T-helper 2 cell treated with Interferon-gamma antibody and Interleukin-4, amounts not matched to agents 5 μg/mL and 100 μg/mL, for 36 hours (primary cell): ENCODE data around the gene ZSCAN29.
"Not testable (repeated sequence)": the region's sequence is repeated elsewhere in the genome, so short reads cannot be mapped to it uniquely, and the experiment has no call there.

Source experiments
- DNase-seq: peaks from one replicate; pipeline ENCODE4 v3.0.0; 2021; ENCODE audit warnings: low spot score
- H3K27ac Mint-ChIP-seq: one replicate; pipeline ENCODE4 v1.8.0; 2021; ENCODE audit warnings: mild to moderate bottlenecking, mixed read lengths
- H3K27me3 Mint-ChIP-seq: one replicate; pipeline ENCODE4 v1.8.0; 2021; ENCODE audit warnings: low read depth, mixed read lengths
- H3K36me3 Mint-ChIP-seq: one replicate; pipeline ENCODE4 v1.8.0; 2021; ENCODE audit warnings: low read depth, mixed read lengths
- H3K4me1 Mint-ChIP-seq: one replicate; pipeline ENCODE4 v1.8.0; 2021; ENCODE audit warnings: low read depth, mixed read lengths
- H3K4me3 Mint-ChIP-seq: one replicate; pipeline ENCODE4 v1.8.0; 2022; ENCODE audit warnings: mild to moderate bottlenecking, moderate library complexity, mixed read lengths
- H3K9me3 Mint-ChIP-seq: one replicate; pipeline ENCODE4 v1.8.0; 2021; ENCODE audit warnings: mixed read lengths

The ZSCAN29 gene

DNA sequence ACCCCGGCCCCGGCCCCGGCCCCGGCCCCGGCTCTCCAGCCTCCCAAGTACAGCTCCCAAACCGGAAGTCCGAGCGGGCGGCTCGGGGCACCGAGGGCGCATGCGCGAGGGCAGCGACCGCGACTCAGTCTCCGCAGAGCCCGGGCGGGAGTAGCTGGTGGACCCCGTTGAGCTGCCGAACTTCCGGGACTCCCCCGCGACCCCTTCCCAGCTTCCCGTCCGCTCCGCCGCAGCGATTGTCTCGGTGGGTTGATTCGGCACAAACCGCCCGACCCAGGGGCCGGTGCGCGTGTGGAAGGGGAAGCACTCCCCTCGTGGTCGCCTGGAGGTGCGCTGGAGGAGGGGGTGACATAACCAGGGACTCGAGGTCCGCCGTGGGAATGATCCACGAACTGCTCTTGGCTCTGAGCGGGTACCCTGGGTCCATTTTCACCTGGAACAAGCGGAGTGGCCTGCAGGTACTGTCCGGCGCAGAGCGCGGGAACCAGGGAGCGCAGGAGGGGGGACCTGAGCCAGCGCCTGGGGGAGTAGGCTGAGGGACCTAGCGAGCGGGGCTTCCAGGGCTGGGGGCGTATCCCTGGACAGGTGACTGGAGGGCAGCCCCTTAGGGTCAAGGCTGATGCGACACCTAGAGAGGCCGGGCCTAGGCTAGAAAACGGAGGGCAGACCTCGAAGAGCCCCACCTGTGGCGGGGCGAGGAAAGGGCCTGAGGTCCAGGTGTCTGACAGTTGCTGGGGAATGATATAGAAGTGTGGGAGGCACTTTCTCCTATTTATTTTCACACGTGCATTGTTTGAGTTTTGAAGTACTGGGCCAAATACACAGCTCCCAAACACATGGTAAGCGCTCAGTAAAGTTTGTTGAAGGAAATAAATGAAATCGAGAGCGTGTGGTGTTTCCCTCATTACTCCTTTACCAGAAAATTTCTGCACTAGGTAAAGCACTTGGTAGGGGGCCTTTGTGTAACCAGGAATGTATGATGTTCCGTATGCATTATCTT lies at the start of gene ZSCAN29, which contains the start of gene TUBGCP4:
ZSCAN29 (minus strand) TSS at position 69 of the 1,000 bp plus-strand sequence. CDS start 1,130 bp downstream, outside the sequence.
TUBGCP4 (plus strand) TSS at position 127 of the 1,000 bp plus-strand sequence; CDS start at position 381, 254 bp downstream.
- H3K27me3 Mint-ChIP-seq: no peaks in the 10 kb centered on the region
- peak within 1 kb of the TSS; percentile 82 for H3K27ac Mint-ChIP-seq
- peaks cover 41% of the 10 kb centered on the region for H3K36me3 Mint-ChIP-seq
- peak within 1 kb of the TSS; percentile 92 for H3K4me3 Mint-ChIP-seq
- H3K4me1 Mint-ChIP-seq: peaks cover 47% of the 10 kb centered on the region
- peaks cover 23% of the 10 kb centered on the region for H3K9me3 Mint-ChIP-seq
- peak; percentile 85 for DNase-seq

DNA sequence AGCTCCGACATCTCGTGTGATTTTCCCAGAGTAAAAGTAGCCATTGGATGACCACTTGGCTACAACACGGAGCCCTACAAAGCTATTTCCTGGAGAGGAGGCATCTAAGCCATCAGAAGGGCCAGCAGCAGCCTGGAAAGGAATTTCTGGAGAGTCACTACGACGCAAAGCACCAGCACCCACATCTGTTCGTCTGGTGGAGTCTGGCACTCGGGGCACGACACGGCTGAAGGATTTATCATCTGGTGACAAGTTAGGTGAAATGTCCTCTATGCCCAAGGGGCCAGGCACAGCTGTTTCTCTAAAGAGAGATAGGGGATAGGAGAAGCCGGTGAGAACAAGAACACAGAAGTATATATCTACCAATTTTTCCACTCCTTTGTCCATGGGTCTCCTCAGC lies 49.6 kb upstream of the ZSCAN29 start:
- Mint-ChIP-seq H3K4me1 (peaks cover 5% of the 10 kb centered on the region), H3K4me3 (no peak overlapping the region), H3K27ac (no peak overlapping the region), H3K27me3 (no peaks in the 10 kb centered on the region), H3K36me3 (peaks cover 24% of the 10 kb centered on the region), H3K9me3 (no peaks in the 10 kb centered on the region)
- DNase-seq: no peak

DNA sequence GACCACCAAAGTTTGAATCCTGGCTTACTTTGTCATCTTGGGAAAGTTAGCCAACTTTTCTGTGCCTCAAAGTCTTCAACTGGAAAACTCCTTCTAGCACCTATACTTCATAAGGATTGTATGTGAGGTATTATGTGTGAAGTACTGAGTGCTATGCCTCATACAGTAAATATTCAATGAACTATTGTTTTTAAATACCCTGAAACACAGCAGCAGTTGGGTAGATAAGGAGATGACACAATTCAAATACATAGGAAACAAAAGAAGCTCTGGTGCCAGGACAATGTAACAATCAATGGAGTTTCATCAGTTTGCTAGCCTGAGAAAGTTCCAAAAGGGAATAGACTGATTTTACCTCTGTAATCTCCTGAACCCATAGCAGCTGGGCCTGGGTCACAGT lies 43.4 kb upstream of the ZSCAN29 start:
- no peaks in the 10 kb centered on the region for H3K4me1 Mint-ChIP-seq
- H3K36me3 Mint-ChIP-seq: peaks cover 33% of the 10 kb centered on the region
- no peaks in the 10 kb centered on the region for H3K27me3 Mint-ChIP-seq
- no peak overlapping the region for H3K4me3 Mint-ChIP-seq
- H3K9me3 Mint-ChIP-seq: no peaks in the 10 kb centered on the region
- no peak overlapping the region for H3K27ac Mint-ChIP-seq
- no peak for DNase-seq

DNA sequence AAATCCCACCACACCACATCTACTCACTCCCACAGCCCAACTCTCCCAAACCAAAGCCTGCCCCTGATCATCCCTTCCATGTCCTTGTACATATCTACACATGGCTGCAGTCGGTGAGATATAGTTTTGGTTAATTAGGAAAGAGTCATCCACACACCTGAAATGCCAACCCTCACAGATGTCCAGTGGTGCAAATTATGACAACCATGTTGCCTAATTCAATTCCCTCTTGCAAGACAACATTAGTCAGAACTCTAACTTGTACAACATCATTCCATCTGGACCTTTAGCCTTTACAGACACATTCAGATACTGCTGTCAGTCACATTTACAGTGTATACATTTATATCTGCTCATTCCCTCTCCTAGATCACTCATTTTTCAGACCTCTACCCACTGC lies 41.3 kb upstream of the ZSCAN29 start:
- Mint-ChIP-seq H3K4me1 (no peaks in the 10 kb centered on the region), H3K36me3 (peaks cover 45% of the 10 kb centered on the region), H3K9me3 (no peaks in the 10 kb centered on the region), H3K27me3 (no peaks in the 10 kb centered on the region), H3K27ac (no peak overlapping the region), H3K4me3 (no peak overlapping the region)
- DNase-seq: no peak

DNA sequence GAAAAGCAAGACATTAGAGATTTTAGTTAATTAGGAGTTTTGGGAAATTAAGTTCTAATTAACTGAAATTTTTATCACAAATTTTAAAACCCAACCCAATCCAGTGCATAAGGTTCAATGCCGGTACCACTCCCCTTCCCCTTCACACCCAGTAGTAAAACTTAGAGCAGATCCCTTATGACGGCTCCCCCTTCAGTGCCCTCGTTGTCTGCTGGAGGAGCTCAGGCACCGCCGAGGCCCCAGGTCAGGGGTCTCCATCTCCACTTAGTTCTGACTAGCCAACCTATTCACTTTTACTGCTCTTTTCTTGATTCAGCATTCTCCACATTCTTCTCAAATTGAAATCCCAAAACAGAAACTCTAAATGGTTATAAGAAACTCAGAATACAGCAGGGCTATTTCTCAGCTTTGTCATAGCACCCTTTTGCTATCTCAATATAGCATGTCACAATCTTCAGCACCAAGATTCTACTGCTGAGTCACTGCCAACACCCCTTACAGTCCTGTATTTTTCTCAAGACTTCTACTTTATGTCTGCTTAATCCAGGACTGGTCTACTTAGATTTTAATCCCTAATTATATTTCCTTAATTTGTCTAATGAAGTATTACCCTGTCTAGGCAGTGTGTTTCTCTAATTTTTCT lies 39.9 kb upstream of the ZSCAN29 start:
- Mint-ChIP-seq H3K4me1 (no peaks in the 10 kb centered on the region), H3K36me3 (peaks cover 50% of the 10 kb centered on the region), H3K27ac (no peak overlapping the region), H3K9me3 (no peaks in the 10 kb centered on the region), H3K4me3 (no peak overlapping the region), H3K27me3 (no peaks in the 10 kb centered on the region)
- DNase-seq: no peak

DNA sequence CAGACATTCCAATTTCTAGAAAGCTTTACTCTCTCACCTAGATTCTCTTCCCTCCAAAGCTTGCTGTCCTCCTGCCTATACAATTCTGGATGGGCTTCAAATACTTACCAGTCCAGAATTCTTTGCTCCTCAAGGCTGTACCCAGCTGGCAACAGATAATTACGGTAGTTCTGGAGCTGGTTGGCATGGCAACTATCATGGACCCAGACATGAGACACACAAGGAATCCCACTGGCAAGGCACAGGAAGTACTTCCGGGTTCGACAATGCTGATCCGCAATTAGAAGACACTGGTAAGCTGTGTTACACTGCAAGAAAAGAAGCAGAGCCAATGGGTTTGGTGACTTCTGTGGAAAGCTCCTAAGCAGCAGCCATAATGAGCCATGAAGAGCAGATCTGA lies 37.9 kb upstream of the ZSCAN29 start:
- Mint-ChIP-seq H3K27ac (no peak overlapping the region), H3K4me1 (peaks cover 3% of the 10 kb centered on the region), H3K27me3 (no peaks in the 10 kb centered on the region), H3K36me3 (peaks cover 57% of the 10 kb centered on the region), H3K4me3 (no peak overlapping the region), H3K9me3 (no peaks in the 10 kb centered on the region)
- DNase-seq: no peak

DNA sequence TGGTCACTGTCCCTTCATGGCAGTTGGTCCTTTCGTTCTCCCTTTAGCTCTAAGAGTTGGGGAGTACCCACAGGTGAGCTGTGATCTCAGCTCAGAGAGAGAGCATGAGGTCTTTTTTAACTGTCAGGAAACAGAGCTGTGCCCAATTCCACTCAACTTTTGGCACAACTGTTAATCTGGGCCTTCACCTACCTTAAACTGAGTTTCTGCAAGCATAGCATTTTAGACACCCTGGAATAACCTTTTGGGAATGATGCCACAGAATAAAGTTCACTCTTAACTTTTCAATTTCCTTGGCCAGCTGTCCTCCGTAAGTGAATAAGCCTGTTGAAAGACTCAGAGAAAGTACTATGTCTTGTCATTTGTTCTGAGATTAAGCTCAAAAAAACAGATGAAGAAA lies 36.0 kb upstream of the ZSCAN29 start:
- Mint-ChIP-seq H3K9me3 (no peaks in the 10 kb centered on the region), H3K27ac (no peak overlapping the region), H3K4me1 (peaks cover 9% of the 10 kb centered on the region), H3K27me3 (no peaks in the 10 kb centered on the region), H3K4me3 (no peak overlapping the region), H3K36me3 (peaks cover 59% of the 10 kb centered on the region)
- no peak for DNase-seq

DNA sequence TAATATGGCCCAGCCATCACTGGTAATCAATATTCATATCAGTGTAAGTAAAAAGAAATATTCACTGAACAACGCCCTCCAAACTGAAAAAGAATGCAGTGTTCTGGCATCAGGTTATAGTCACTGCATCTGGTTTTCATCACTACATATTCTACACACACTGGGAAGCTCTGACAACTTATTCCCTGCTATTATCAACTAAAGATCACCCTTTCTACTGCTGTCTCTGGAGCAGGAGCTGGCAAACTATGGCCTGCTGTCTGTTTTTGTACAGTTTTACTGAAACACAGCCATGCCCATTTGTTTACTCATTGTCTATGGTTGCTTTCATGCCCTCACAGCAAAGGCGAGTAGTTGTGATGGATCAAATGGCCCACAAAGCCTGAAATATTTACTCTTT lies 35.3 kb upstream of the ZSCAN29 start:
- H3K4me1 Mint-ChIP-seq: peaks cover 9% of the 10 kb centered on the region
- H3K4me3 Mint-ChIP-seq: no peak overlapping the region
- peaks cover 65% of the 10 kb centered on the region for H3K36me3 Mint-ChIP-seq
- H3K9me3 Mint-ChIP-seq: no peaks in the 10 kb centered on the region
- H3K27ac Mint-ChIP-seq: no peak overlapping the region
- no peak for DNase-seq
- no peaks in the 10 kb centered on the region for H3K27me3 Mint-ChIP-seq

DNA sequence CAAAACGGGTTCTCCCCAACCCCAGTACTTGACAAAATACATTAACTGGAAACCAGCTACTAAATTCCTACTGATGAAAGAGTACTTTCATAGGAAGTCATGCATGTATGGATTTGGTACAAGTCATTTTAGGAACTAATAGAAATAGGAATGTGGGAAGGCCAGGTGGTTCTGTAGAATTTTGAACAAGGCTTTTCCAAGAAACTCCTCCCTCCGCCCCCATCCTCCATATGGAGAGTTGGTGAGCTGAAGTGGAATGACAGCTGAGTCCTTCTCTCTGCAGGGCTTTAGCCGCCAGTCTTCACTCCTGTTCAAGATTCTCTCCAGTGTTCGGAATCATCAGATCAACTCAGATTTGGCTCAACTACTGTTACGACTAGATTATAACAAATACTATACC lies 33.3 kb upstream of the ZSCAN29 start:
- H3K27ac Mint-ChIP-seq: peak overlapping the region; percentile 58
- H3K9me3 Mint-ChIP-seq: no peaks in the 10 kb centered on the region
- DNase-seq: no peak
- no peak overlapping the region for H3K4me3 Mint-ChIP-seq
- H3K27me3 Mint-ChIP-seq: no peaks in the 10 kb centered on the region
- peaks cover 9% of the 10 kb centered on the region for H3K4me1 Mint-ChIP-seq
- peaks cover 62% of the 10 kb centered on the region for H3K36me3 Mint-ChIP-seq

DNA sequence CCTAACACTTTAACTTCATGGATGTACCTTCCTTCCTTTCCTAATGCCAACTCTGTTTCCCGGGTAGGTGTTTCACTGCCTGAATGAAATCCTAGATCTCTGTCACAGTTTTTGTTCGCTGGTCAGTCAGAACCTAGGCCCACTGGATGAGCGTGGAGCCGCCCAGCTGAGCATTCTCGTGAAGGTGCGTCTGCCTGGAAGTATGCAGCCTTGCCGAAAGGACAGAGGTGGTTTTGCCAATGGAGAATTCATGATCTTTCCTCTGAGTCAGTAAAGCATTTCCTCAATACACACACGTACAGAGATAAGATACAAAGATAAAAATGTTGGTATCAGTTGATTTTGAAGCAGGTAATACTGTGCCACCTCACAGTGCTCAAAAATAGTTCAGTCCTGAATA lies 32.8 kb upstream of the ZSCAN29 start:
- Mint-ChIP-seq H3K4me1 (peaks cover 9% of the 10 kb centered on the region), H3K9me3 (no peaks in the 10 kb centered on the region), H3K4me3 (no peak overlapping the region), H3K36me3 (peaks cover 62% of the 10 kb centered on the region), H3K27me3 (no peaks in the 10 kb centered on the region), H3K27ac (peak overlapping the region; percentile 17)
- no peak for DNase-seq

DNA sequence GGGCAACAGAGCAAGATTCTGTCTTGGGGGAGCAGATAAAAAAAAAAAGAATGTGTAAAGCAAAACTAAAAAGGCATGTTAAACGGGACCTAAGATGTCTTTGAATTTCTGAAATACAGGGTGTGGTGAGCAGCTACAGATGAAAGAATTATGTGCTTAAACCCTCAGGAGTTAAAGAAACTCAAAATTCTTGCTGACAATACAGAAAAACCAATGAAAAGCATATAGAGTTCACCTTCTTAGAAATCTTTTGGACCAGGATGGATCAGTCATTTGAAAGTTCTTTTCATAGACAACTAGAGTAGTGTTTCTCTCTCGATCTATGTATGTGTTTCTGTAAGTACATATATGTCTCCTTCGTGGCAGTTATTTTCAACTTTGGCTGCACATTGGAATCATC lies 31.4 kb upstream of the ZSCAN29 start:
- H3K9me3 Mint-ChIP-seq: no peaks in the 10 kb centered on the region
- H3K27me3 Mint-ChIP-seq: no peaks in the 10 kb centered on the region
- H3K36me3 Mint-ChIP-seq: peaks cover 59% of the 10 kb centered on the region
- no peak overlapping the region for H3K4me3 Mint-ChIP-seq
- H3K27ac Mint-ChIP-seq: no peak overlapping the region
- peaks cover 9% of the 10 kb centered on the region for H3K4me1 Mint-ChIP-seq
- DNase-seq: no peak

DNA sequence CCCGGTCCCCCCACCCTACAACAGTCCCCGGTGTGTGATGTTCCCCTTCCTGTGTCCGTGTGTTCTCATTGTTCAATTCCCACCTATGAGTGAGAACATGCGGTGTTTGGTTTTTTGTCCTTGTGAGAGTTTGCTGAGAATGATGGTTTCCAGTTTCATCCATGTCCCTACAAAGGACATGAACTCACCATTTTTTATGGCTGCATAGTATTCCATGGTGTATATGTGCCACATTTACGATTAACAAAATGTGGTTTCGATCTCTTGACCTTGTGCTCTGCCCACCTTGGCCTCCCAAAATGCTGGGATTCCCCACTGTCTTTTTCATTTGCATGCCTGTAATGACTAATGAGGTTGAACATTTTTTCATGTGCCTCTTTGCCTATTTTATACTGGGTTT lies 22.7 kb upstream of the ZSCAN29 start:
- H3K27ac Mint-ChIP-seq, H3K4me1 Mint-ChIP-seq, H3K27me3 Mint-ChIP-seq, H3K4me3 Mint-ChIP-seq, DNase-seq, H3K9me3 Mint-ChIP-seq: not testable (repeated sequence)
- peaks cover 50% of the 10 kb centered on the region for H3K36me3 Mint-ChIP-seq

DNA sequence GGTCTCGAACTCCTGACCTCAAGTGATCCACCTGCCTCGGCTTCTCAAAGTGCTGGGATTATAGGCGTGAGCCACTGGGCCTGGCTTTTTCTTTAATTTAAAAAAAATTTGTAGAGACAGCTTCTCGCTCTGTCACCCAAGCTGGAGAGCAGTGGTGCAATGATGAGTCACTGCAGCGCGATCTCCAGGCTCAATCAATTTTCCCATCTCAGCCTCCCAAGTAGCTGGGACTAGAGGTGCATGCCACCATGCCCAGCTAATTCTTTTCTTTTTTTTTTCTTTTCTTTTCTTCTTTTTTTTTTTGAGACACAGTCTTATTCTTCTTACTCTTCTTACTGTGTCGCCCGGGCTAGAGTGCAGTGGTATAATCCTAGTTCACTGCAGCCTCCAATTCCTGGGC lies 19.9 kb upstream of the ZSCAN29 start:
- Mint-ChIP-seq H3K9me3 (no peaks in the 10 kb centered on the region), H3K36me3 (peaks cover 47% of the 10 kb centered on the region), H3K27ac (no peak overlapping the region), H3K4me3 (no peak overlapping the region), H3K27me3 (no peaks in the 10 kb centered on the region), H3K4me1 (no peaks in the 10 kb centered on the region)
- no peak for DNase-seq

DNA sequence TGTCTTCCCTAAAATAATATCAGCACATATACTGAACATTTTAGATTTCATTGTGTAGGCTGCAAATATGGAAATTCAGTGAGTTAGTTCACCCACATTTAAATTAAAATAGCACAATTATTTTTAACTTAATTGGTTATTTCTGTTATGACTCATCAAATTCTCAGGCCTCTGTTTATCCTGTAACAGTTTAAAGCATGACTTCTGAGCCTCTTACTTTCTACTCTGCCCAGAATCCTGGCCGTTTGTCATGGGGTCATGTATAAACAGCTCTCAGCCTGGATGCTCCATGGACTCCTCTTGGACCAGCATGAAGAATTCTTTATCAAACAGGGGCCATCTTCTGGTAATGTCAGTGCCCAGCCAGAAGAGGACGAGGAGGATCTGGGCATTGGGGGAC lies 12.2 kb upstream of the ZSCAN29 start:
- no peak for DNase-seq
- H3K36me3 Mint-ChIP-seq: peaks cover 55% of the 10 kb centered on the region
- H3K27ac Mint-ChIP-seq: no peak overlapping the region

More for the DNA sequence above, 12.2 kb upstream of the ZSCAN29 start:
- no peaks in the 10 kb centered on the region for H3K9me3 Mint-ChIP-seq
- H3K27me3 Mint-ChIP-seq: no peaks in the 10 kb centered on the region
- H3K4me1 Mint-ChIP-seq: peaks cover 1% of the 10 kb centered on the region
- no peak overlapping the region for H3K4me3 Mint-ChIP-seq
